Glutamatergic neuron (in vitro differentiated cells): Measurements from ENCODE around the gene PPM1A. TPM values are rescaled to one million over a fixed set of nuclear protein-coding genes. Genes with fewer than 3 reads are reported as not detected.

ENCODE experiments used
- DNase-seq: peaks from one replicate; pipeline ENCODE4 v3.0.0; 2022
- H3K27ac Mint-ChIP-seq: one replicate; pipeline ENCODE4 v1.8.0; 2020; ENCODE audit warnings: mild to moderate bottlenecking, mixed read lengths, inconsistent platforms; ENCODE audit not compliant: unreplicated experiment
- H3K27me3 Mint-ChIP-seq: one replicate; pipeline ENCODE4 v1.8.0; 2020; ENCODE audit warnings: mild to moderate bottlenecking, moderate library complexity, mixed read lengths, inconsistent platforms; ENCODE audit not compliant: unreplicated experiment
- H3K36me3 Mint-ChIP-seq: one replicate; pipeline ENCODE4 v1.8.0; 2020; ENCODE audit warnings: mild to moderate bottlenecking, mixed read lengths, inconsistent platforms; ENCODE audit not compliant: unreplicated experiment
- H3K4me1 Mint-ChIP-seq: one replicate; pipeline ENCODE4 v1.8.0; 2020; ENCODE audit warnings: mild to moderate bottlenecking, low read depth, mixed read lengths, inconsistent platforms; ENCODE audit not compliant: unreplicated experiment
- H3K4me3 Mint-ChIP-seq: one replicate; pipeline ENCODE4 v1.8.0; 2020; ENCODE audit warnings: mild to moderate bottlenecking, mixed read lengths, inconsistent platforms; ENCODE audit not compliant: unreplicated experiment
- H3K9me3 Mint-ChIP-seq: one replicate; pipeline ENCODE4 v1.8.0; 2020; ENCODE audit warnings: mild to moderate bottlenecking, moderate library complexity, mixed read lengths, inconsistent platforms; ENCODE audit not compliant: unreplicated experiment
- total RNA-seq: library from RNA; stranded (reverse); fragmentation: NEBNext Ultra II Directional; extraction: Animal tissue kit (Norgen Biotek cat#: 25700); gene quantifications from one replicate; pipeline ENCODE4 v1.2.1, GENCODE V29; 2021; ENCODE audit not compliant: unreplicated experiment
- TF ChIP-seq, protein P1 (sequence below): fragments of 200-600 bp; sonication (generic); IDR thresholded peaks from one replicate; pipeline ENCODE4 v1.5.0; 2021; ENCODE audit not compliant: partially characterized antibody, unreplicated experiment

The PPM1A gene
- total RNA-seq, 1 donor from 2014 or later: 62.2 TPM

DNA sequence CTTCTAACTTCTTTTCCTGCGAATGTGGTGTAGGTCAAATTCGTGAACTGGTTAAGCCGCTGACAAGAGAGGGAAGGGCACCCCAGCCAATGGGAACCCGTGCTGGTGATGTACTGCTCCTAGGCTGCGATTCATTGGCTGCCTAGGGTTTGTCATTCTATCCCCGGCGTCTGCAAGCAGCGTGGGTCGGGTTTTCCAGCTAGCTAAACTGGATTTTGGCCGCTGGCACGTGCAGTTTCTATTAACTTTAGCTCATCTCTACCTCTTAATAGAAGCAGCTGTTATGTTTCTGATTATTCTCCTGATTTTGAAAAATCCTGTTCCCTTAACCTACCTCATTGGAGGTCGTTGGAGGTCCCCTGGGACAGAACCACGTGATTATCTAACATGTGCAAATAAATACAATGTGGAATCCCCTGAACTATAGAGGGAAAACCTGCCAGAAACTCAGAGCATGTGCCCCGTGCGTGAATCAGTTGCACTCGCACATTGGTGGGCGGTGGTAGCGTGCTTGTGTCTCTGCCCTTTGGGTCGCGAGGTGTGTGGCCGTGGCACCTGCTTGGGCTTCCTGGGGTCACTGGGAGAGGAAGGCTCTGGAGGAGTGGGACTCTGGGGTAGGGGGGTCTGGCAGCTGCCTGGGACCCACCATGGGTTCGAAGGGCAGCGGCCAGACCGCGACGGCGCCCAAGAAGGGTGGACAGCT lies 876 bp upstream of the PPM1A start:
- peak overlapping the region; percentile 99 for H3K4me3 Mint-ChIP-seq

DNA sequence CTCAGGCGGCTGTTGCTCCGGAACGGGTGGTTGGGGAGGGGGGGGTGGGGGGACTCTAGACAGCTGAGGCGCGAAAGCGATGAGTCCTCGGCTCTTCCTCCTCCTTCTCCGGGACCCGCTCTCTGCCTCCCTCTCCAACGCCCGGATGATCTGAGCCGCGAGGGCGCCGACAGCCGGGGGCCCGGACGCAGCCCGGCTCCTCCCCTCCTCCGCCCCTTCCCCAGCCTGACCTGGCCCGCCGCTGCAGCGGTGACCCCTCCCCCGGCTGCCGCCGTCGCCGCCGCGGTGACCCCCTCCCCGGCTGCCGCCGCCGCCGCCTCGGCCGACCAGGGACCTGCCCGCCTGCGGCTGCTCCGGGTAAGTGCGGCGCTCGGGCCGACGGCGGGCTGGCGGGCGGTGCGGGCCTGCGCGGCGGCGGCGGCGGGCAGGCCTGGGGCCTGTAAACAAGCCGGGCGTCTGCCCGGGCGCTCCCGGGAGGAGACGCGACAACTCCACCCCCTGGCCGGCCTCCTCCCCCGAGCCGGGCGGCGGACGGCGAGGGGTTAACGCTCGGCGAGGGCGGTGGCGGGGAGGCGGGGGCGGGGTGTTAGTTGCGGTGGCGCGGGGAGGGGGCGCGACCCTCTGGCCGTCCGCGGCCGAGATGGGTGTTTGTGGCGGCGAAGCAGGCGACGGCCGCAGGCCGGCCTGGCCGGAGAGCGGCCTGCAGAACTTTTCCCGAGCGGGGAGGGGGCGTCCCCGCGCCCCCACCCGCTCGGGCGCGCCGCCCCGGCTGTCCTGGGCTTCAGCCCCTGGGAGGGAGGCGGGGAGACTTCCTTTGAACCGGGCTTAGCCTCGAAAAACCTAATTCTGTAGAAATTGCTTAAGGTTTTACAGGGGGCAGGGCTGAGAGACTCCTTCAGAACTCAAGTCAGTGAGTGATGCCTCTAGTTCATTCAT lies 568 bp downstream of the PPM1A start:
- H3K27me3 Mint-ChIP-seq: peaks cover 7% of the 10 kb centered on the region
- peak overlapping the region; percentile 68 for H3K27ac Mint-ChIP-seq
- H3K4me3 Mint-ChIP-seq: peak overlapping the region; percentile 91
- peaks cover 28% of the 10 kb centered on the region for H3K4me1 Mint-ChIP-seq
- TF ChIP-seq, protein P1, sequence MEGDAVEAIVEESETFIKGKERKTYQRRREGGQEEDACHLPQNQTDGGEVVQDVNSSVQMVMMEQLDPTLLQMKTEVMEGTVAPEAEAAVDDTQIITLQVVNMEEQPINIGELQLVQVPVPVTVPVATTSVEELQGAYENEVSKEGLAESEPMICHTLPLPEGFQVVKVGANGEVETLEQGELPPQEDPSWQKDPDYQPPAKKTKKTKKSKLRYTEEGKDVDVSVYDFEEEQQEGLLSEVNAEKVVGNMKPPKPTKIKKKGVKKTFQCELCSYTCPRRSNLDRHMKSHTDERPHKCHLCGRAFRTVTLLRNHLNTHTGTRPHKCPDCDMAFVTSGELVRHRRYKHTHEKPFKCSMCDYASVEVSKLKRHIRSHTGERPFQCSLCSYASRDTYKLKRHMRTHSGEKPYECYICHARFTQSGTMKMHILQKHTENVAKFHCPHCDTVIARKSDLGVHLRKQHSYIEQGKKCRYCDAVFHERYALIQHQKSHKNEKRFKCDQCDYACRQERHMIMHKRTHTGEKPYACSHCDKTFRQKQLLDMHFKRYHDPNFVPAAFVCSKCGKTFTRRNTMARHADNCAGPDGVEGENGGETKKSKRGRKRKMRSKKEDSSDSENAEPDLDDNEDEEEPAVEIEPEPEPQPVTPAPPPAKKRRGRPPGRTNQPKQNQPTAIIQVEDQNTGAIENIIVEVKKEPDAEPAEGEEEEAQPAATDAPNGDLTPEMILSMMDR: no peak
- H3K36me3 Mint-ChIP-seq: no peaks in the 10 kb centered on the region
- H3K9me3 Mint-ChIP-seq: peaks cover 12% of the 10 kb centered on the region
- DNase-seq: peak; percentile 90

More for the DNA sequence above, 876 bp upstream of the PPM1A start:
- DNase-seq: peak; percentile 78
- Mint-ChIP-seq H3K9me3 (peaks cover 12% of the 10 kb centered on the region), H3K27ac (peak overlapping the region; percentile 99), H3K4me1 (peaks cover 27% of the 10 kb centered on the region), H3K27me3 (peaks cover 7% of the 10 kb centered on the region), H3K36me3 (no peaks in the 10 kb centered on the region)
- TF ChIP-seq, protein P1: no peak

GRCh38 chr14:60250257-60251035 lies 1.4 kb downstream of the PPM1A start:
- peaks cover 28% of the 10 kb centered on the region for H3K4me1 Mint-ChIP-seq
- no peaks in the 10 kb centered on the region for H3K36me3 Mint-ChIP-seq

DNA sequence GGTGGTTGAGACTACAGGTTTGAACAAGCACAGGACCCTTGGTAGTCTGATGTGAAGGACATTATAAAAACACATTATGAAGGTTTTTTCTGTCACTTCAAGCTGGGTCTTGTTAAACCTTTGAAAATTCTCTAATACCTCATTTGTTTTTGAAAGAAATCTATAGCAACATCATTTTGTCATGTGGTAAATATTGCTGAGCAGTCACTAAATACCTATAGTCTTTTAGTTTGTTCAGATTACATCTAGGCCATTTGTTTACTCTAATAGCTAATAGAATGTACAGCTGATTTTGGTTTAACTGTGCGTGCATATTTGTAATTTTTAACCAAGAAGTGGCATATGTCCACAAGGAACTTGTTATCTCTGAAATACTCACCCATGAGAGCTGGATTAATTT lies 2.9 kb downstream of the PPM1A start:
- no peak for DNase-seq
- no peaks in the 10 kb centered on the region for H3K36me3 Mint-ChIP-seq
- TF ChIP-seq, protein P1: no peak
- peaks cover 12% of the 10 kb centered on the region for H3K9me3 Mint-ChIP-seq
- H3K27me3 Mint-ChIP-seq: peaks cover 7% of the 10 kb centered on the region
- peaks cover 28% of the 10 kb centered on the region for H3K4me1 Mint-ChIP-seq
- peak overlapping the region; percentile 84 for H3K4me3 Mint-ChIP-seq
- peak overlapping the region; percentile 45 for H3K27ac Mint-ChIP-seq

More at GRCh38 chr14:60250257-60251035, 1.4 kb downstream of the PPM1A start:
- Mint-ChIP-seq H3K9me3 (peaks cover 12% of the 10 kb centered on the region), H3K27ac (peak overlapping the region; percentile 68), H3K4me3 (peak overlapping the region; percentile 91), H3K27me3 (peaks cover 7% of the 10 kb centered on the region)
- DNase-seq: no peak
- TF ChIP-seq, protein P1: no peak
